ENCODE measurements around the gene PSMC4. TPM values are rescaled to one million over a fixed set of nuclear protein-coding genes. Genes with fewer than 3 reads are reported as not detected.

The PSMC4 gene
- total RNA-seq, 1 experiment from 2014 or later: 2,386 TPM

DNA sequence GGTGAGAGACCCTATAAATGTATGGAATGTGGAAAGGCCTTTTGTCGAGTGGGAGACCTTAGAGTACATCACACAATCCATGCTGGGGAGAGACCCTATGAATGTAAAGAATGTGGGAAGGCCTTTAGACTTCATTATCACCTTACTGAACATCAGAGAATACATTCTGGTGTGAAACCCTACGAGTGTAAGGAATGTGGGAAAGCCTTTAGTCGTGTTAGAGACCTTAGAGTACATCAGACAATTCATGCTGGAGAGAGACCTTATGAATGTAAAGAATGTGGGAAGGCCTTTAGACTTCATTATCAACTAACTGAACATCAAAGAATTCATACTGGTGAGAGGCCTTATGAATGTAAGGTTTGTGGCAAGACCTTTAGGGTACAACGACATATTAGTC lies 43.0 kb downstream of the PSMC4 start:
- TF ChIP-seq SIN3A (IDR thresholded peaks at IDR 0.05; ENCODE audit: borderline replicate concordance, insufficient read depth, low read depth, low read length) (no peak), TCF7L2 (IDR thresholded peaks at IDR 0.05; ENCODE audit: low read depth, low read length) (no peak), POLR2AphosphoS5 (IDR thresholded peaks at IDR 0.05; ENCODE audit: low read depth, low read length) (no peak), CTCF (IDR thresholded peaks at IDR 0.05) (no peak)
- TF ChIP-seq, protein P1, sequence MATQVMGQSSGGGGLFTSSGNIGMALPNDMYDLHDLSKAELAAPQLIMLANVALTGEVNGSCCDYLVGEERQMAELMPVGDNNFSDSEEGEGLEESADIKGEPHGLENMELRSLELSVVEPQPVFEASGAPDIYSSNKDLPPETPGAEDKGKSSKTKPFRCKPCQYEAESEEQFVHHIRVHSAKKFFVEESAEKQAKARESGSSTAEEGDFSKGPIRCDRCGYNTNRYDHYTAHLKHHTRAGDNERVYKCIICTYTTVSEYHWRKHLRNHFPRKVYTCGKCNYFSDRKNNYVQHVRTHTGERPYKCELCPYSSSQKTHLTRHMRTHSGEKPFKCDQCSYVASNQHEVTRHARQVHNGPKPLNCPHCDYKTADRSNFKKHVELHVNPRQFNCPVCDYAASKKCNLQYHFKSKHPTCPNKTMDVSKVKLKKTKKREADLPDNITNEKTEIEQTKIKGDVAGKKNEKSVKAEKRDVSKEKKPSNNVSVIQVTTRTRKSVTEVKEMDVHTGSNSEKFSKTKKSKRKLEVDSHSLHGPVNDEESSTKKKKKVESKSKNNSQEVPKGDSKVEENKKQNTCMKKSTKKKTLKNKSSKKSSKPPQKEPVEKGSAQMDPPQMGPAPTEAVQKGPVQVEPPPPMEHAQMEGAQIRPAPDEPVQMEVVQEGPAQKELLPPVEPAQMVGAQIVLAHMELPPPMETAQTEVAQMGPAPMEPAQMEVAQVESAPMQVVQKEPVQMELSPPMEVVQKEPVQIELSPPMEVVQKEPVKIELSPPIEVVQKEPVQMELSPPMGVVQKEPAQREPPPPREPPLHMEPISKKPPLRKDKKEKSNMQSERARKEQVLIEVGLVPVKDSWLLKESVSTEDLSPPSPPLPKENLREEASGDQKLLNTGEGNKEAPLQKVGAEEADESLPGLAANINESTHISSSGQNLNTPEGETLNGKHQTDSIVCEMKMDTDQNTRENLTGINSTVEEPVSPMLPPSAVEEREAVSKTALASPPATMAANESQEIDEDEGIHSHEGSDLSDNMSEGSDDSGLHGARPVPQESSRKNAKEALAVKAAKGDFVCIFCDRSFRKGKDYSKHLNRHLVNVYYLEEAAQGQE (IDR thresholded peaks at IDR 0.05; ENCODE audit: insufficient read depth in 1 of 2, low read depth in 2 of 2, low read length in 1 of 2): no peak
- Histone ChIP-seq H3K27me3 (ENCODE audit: control insufficient read depth, insufficient read depth, low read length) (no peaks in the 10 kb centered on the region), H3K4me3 (ENCODE audit: low read depth in 2 of 2, low read length in 2 of 2) (no peak overlapping the region), H3K4me1 (ENCODE audit: control insufficient read depth, insufficient read depth, low read length) (no peaks in the 10 kb centered on the region), H3K36me3 (ENCODE audit: control insufficient read depth, insufficient read depth, low read length) (peaks cover 15% of the 10 kb centered on the region), H3K27ac (ENCODE audit: low read length) (no peak overlapping the region), H3K9me3 (ENCODE audit: control insufficient read depth, insufficient read depth, low read depth, low read length) (peaks cover 89% of the 10 kb centered on the region)
- ChIA-PET POLR2A (no interaction called here), CTCF (no interaction called here)
- ATAC-seq (no peak), DNase-seq (ENCODE audit: low read depth, low spot score) (no peak)
- in situ Hi-C loops (cut with HindIII; ENCODE audit: low pct_unique_long_range_greater_than_20kb, low sequenced_read_pairs): no loop called here
- intact Hi-C loops (cut with micrococcal nuclease; ENCODE audit: unreplicated experiment): no loop called here
- BruUV-seq (replicated peaks): no TSS peak

DNA sequence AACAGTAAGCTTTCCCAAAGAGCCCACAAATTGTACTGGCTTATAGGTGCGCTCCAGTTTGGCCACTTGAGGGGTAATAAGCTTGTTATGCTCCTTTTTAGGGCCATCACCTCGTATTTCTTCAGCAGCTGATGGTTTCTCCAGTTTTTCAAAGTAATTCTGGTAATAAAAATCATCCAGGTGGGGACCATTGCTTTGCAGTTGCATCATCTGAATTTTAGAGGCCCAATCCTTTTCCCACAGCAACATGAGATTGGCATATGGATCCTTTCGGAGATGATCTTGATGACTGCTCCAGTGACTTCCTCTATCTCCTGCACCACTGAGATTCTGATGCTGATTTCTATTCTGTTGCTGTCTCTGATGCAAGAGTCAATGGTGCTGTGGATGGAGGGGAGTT lies 53.0 kb downstream of the PSMC4 start:
- H3K27me3 ChIP-seq (ENCODE audit: control insufficient read depth, insufficient read depth, low read length): no peaks in the 10 kb centered on the region
- POLR2A ChIA-PET: interaction anchor here (0.5 to 1.7 kb wide), 4 partner anchors 54 to 176 kb away, joined by 3 to 8 read pairs (median 4); partner anchors contain the start of gene PSMC4
- H3K36me3 ChIP-seq (ENCODE audit: control insufficient read depth, insufficient read depth, low read length): no peaks in the 10 kb centered on the region
- H3K9me3 ChIP-seq (ENCODE audit: control insufficient read depth, insufficient read depth, low read depth, low read length): peaks cover 99% of the 10 kb centered on the region
- TF ChIP-seq TCF7L2 (IDR thresholded peaks at IDR 0.05; ENCODE audit: low read depth, low read length) (no peak), POLR2AphosphoS5 (IDR thresholded peaks at IDR 0.05; ENCODE audit: low read depth, low read length) (no peak), CTCF (IDR thresholded peaks at IDR 0.05) (no peak), SIN3A (IDR thresholded peaks at IDR 0.05; ENCODE audit: borderline replicate concordance, insufficient read depth, low read depth, low read length) (no peak)
- TF ChIP-seq, protein P1 (IDR thresholded peaks at IDR 0.05; ENCODE audit: insufficient read depth in 1 of 2, low read depth in 2 of 2, low read length in 1 of 2): no peak
- no peaks in the 10 kb centered on the region for H3K4me1 ChIP-seq (ENCODE audit: control insufficient read depth, insufficient read depth, low read length)
- H3K4me3 ChIP-seq (ENCODE audit: low read depth in 2 of 2, low read length in 2 of 2): no peak overlapping the region
- in situ Hi-C loops (cut with HindIII; ENCODE audit: low pct_unique_long_range_greater_than_20kb, low sequenced_read_pairs) (no loop called here), intact Hi-C loops (cut with micrococcal nuclease; ENCODE audit: unreplicated experiment) (no loop called here)
- CTCF ChIA-PET: no interaction called here
- ATAC-seq (no peak; the same call in 1 of the 2 replicates), DNase-seq (ENCODE audit: low read depth, low spot score) (no peak)
- no peak overlapping the region for H3K27ac ChIP-seq (ENCODE audit: low read length)
- BruUV-seq (replicated peaks): no TSS peak
